HG03039 (cell line): Measurements from ENCODE around the gene APOH.

Experiments
- ATAC-seq: cut with Tn5 transposase; IDR thresholded peaks from one replicate; pipeline ENCODE4 v1.9.1; 2021; ENCODE audit warnings: mild to moderate bottlenecking, moderate library complexity; ENCODE audit not compliant: unreplicated experiment

The APOH gene

DNA sequence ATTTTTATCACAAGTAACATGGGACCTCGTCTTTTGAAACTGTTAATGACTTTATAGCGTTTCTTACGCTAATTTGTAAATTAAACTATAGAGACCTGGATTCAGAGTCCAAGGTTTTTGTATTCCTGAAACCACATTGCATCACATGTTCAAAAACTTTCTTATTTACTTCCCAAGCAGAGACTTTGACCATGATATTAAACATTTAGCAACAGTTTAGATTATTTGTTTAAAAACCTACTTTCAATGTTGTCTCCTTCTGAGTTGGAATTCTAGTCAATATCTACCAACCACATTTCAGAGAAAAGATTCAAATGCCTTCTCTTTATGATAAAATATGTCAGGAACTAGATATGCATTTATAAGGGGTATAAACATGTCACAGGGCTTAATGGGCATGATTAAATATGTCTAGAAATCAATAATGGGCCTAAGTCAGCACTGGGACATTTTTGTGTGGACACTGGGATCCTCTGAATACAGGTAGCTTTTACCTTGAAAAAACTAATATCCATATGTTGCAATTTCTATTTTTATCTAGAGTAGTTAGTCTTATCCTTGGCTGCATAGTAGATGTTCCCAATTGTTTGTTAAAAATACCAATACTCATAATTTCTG, 6.3 kb upstream of the APOH start:
- no peak for ATAC-seq

DNA sequence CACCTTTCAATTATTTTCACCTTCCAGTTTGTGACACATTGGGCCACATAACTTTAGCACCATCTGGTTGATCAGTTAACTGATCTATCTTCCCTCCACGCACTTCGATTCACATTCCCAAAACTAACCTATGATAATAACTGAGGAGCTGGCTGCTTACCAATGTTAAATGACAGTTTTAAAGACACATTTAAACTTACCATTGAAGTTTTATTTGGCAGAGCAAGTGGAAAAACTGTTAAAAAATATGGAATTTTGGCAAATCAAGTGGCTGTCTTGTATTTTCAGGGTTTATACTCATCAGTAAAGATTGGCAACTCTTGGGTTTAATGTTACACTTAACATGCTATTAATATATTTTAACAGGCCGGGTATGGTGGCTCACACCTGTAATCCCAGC, 5.4 kb upstream of the APOH start:
- no peak for ATAC-seq

DNA sequence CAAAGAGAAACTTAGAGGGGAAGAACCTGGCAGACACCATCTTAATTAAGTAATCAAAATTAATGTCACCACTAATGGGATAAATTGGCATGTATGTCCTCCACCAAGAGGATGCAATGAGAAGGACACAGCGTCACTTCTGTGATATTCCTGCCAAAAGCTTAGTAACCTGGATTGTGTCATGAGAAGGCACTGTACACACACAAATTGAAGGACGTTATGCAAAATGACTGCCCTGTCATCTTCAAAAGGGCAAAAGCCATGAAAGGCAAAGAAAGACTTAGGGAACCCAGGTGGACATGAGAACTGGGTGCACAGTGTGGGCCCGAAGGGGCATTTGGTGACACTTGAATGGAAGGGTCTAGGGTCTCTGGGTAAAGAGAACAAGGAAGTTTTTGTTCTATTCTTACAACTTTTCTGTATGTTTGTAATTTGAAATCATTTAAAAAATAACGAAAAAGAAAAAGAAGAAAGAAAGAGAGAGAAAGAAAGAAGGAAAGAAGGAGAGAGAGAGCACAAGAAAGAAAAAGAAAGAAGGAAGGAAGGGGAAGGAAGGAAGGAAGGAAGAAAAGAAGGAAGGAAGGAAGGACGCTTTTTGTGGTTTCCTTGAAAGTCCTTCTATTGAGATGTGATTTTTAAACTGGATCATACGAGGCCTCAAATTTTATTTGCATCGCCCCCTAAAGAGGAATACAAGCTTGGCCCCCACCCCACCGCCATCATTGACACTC, 4.0 kb upstream of the APOH start:
- no peak for ATAC-seq

DNA sequence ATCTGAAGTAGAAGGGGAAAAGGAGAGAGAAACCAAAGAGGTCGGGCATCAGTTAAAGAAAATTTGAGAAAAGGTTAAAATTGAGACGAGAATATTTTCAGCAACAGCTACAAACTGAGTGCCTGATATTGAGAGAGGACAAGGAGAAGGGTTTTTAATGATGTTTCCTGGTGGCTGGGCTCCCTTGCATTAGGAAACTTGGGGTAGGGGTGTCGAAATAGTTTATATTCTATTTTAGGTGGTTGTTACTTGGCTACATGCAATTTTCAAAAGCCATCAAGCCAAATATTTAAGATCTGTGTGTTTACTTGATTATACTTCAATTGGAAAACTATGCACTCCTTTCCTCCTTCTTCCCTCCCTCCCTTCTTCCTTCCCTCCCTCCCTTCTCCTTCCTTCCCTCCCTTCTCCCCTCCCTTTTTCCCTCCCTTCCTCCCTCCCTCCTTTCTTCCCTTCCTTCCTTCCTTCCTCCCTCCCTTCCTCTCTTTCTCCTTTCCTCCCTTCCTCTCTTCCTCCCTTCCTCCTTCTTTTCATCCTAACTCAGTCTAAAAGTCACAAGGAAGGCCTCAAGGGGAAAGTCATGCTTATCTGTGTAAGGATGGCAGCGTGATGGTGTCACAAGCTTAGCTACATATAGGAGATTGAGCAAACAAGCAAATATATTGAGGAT, 1.8 kb upstream of the APOH start:
- ATAC-seq, result no peak

DNA sequence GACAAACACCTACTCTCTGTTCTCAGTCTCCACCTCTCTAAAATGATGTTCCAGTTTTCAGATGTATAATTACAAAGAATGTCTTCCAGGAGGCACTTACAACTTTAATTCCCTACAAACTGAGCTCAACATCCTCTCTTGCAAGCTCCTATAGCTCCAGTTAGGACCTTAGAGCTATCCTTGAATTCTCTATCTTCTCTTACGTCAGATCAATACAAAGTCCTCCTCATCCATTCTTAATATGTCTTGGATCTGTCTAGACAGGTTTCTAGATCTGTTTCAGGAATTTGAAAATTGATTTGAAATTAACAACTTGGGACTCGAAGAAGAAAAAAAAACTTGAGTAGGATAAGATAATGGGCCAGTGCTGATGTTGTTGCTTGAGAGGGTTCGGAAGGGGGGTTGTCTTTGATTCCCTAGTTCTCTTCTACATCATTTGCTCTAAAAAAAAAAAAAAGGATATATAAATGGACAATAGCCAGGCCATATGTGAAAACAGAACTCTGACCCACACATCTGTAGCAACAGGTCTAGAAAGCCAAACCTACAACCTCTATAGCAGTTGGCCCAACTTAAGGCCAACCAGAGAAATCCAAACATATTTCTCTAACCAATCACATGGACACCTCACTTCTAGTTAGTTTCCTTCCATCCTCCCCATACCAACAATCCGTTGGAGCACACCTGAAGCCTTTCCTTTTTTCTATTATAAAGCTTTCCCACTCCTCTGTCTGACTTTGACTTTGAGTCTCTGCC, 746 bp upstream of the APOH start:
- no peak for ATAC-seq

DNA sequence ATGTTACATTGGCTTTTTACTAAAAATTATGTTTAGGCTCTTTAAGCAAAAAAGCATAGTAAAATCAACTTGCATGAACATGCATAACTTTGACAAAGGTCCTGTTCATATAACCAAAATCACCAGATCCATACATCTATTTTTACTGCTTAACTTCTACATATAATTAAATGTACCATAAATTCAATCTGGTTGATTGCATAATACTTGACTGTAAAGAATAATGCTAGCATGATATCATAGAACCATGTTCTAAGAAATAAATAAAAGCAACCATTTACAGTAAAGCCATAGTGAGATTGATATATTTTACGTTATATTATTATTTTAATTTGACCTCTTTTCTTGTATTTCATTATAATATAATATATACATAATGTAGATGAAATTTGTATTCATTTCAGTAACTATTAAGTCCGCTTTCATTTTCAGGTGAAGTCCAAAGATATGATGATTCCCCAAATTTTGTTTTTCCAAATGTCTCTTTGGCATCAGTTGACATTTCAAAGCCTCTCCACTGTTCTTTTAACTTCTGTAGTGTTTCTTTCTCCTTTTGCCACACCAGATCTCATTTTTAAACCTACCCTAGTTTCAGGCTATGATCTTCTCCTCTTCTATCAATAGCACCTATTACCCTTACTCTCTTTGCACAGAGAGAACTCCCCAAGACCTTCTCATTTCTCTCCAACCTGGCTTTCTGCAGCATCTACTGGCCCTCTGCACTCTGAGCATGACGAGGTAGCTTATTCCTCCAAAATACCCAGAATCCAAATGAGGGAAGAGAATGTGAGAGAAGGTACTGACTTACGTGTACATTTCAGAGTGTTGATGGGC, 1.8 kb downstream of the APOH start:
- ATAC-seq, result no peak

DNA sequence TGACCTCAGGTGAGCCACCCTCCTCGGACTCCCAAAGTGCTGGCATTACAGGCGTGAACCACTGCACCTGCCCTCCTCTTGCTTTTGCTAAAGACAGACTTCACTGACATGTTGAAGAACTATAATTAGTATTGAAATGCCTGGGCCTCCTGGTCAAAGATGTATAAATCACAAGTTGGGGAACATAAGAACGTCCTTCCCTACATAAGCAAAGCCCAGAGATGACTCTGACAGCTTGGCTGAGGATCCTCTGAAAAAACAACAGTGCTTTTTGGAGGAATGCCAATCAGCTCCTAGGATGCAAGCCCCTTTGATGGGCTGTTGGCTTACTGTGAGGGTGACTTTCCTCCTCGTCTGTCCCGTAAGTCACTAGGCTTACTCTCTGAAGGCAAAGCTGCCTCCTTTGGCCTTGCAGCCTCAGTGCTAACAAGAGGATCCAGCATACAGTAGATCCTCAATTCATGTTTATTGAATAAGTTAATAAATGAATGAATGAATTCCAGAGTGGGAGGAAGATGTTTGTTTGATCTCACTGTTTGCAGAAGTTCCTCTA, 6.3 kb downstream of the APOH start:
- no peak for ATAC-seq

DNA sequence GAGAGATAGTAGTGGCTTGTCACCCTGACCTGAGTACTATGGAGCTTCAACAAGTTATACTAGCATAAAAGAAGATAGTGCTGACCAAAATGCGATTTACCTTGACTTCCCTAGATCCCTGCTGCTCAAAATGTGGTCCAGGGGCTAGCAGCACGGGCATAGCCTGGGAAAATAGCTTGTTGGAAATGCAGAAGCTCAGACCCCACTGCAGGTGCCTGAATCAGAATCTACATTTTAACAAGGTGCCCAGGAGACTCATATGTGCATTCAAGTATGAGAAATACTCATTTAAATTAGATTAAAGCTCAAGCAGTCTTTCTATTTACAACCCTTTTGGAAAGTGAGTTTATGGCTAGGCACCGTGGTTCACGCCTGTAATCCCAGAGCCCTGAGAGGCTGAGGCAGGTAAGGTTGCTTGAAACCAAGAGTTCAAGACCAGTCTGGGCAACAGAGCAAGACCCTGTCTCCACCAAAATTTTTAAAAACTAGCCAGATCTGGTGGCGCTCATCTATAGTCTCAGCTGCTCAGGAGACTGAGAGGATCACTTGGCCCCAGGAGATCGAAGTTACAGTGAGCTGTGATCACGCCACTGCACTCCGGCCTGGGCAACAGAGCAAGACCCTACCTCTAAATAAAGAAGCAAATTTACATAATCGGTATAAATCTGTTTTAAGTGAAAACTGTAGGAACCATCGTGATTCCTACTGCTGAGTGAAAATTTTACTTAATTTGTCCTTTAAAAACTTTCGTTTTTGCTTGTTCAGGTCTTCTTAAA, 7.3 kb downstream of the APOH start:
- no peak for ATAC-seq

DNA sequence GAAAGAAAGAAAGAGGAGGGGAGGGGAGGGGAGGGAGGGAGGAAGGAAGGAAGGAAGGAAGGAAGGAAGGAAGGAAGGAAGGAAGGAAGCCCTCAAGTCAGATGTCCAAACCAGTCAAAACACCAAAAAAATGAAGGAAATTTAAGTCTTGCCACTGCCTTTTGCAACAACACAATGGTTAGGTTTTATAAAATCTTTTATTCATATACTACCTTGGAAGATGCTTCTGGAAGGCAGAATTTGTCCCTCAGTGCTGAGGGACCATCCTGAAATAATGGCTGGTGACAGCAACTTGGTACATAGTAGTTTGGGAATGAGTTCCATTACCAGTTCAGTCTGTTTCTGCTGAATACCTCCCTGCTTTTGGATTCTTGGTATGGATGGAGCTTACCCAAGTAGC, 7.9 kb downstream of the APOH start:
- no peak for ATAC-seq

DNA sequence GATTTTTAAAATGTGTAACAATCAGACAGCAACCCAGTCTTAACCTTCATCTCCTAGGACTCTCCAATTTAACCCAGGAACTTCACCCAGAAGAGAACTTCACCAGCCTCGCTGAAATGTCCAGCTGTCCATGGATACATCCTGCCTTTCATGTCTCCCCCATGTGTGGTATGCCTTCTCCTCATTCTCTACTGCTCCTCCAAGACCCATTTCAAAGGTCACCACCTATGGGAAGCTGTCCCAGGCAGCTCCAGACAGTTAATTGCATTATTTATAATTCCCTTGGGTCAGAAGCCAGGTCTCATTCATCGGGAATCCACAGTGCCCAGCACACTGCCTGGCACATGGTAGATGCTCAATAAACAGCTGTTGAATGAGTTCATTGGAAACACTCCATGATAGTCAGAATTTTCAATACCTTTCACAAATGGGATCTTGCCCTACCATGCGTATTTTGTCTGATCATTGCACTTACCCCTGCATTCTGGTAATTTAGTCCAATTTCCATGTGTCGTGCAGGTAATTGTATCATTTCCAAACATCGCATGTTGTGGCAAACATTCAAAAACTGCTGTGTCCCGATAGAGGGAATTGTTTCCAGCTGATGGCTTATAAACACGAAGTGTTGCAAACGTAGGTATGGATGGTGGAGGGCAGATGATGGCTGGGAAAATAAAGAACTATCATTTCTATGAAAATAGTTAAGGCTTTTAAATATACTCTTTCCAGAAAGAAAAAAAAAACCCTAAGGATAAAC, 9.0 kb downstream of the APOH start:
- ATAC-seq, result no peak

DNA sequence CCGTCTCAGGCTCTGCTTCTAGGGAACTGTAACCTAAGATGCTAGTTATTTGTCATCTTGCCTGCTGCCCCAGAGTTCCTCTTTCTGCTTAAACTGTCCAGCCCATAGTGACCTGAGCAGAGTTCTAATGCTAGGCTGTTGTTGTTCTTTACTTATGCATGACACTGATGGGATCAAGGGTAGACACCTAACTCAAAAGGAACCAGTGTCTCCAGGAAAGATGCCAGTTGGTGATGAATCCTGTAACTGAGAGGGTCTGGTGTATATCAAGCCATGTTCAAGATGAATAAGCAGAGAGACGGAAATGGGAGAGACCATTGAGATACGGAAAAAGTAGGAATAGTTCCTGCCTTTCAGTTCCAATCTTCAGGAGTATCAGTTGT, 13.7 kb downstream of the APOH start:
- ATAC-seq, result no peak

DNA sequence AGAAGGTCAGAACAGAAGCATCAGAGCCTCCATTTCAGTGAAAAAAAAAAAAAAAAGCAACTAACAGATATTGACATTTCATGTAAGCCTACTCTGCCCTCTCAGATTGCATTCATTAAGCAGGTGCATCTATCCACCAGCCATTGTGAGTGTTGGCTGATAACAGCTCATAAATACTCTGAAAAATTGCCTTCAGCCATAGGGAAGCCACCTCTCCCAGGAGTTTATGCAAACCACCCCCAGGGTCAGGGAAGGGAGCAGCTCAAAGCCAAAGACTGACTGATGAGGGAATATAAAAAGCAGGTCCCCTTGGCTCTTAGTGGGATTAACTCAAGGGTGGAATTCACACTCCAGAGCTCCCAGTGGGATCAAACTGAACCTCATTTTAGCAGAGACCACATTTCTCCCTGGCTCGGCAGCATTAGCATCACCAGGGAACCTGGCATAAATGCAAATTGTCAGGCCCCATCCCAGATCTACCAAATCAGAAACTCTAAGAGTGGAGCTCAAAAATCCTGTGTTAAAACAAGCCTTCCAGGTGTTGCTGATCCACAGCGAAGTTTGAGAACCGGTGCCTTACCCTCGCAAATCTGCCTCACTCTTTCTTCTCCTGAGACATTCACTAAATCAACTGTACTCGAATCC, 14.2 kb downstream of the APOH start:
- ATAC-seq, result no peak

DNA sequence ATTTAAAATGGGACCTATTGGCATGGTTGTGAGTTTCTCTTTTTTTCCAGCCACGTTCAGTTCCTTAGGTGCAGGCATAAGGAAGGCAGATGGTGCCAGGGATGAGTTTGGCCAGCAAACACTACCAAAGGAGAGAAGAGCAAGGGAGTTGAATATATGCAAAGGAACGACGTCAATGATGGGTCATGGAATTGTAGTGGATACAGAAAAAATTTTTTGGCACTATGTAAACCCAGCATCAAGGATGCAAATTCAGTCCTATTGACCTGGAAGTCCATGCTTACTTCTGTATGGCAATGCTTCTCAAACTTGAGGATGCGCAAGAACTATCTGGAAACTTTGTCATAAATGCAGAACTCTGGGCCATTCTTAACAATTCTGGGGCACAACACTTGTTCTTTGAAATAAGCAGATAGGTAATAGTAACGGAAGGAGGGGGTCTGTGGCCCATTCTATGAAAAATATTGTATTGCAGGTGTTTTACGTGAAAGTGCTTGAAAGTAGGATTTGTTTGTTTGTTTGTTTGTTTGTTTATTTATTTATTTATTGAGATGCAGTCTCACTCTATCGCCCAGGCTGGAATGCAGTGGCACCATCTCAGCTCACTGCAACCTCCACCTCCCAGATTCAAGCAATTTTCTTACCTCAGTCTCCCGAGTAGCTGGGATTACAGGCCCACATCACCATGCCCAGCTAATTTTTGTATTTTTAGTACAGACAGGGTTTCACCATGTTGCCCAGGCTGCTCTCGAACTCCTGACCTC, 18.0 kb downstream of the APOH start:
- no peak for ATAC-seq

DNA sequence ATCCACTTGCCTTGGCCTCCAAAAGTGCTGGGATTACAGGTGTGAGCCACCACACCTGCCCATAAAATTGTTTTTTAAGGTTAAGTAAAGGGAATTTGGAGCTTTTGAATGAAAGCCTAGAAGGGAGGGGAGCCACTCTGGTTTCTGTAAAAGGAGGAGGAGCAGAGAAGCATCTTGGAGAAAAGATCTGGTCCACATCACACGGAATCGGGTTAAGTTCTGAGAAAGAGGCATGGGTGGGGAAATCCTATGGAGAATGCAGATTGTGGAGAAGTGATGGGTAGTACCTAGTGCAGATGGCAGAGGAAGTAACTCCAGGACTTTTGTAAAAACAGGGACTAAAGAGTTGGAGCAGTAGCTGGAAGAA, 19.0 kb downstream of the APOH start:
- ATAC-seq, result no peak

DNA sequence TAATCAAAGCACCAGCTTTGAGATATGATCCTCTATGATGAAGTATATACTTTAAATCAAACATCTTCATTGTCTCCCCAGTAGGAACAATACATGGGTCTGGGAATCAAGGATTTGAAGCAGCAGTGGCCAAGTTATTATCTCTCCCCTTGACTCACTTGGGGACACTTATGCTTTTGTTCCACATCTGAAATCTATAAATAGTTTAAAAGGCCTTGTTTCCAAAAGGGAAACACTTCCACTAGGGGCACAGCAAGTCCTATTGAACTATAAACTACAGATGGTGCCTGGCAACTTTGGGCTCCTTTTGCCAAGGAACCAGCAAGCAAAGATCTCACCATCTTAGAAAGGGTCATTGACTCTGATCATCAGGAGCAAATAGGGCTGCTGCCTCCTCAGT, 21.3 kb downstream of the APOH start:
- ATAC-seq, result no peak

DNA sequence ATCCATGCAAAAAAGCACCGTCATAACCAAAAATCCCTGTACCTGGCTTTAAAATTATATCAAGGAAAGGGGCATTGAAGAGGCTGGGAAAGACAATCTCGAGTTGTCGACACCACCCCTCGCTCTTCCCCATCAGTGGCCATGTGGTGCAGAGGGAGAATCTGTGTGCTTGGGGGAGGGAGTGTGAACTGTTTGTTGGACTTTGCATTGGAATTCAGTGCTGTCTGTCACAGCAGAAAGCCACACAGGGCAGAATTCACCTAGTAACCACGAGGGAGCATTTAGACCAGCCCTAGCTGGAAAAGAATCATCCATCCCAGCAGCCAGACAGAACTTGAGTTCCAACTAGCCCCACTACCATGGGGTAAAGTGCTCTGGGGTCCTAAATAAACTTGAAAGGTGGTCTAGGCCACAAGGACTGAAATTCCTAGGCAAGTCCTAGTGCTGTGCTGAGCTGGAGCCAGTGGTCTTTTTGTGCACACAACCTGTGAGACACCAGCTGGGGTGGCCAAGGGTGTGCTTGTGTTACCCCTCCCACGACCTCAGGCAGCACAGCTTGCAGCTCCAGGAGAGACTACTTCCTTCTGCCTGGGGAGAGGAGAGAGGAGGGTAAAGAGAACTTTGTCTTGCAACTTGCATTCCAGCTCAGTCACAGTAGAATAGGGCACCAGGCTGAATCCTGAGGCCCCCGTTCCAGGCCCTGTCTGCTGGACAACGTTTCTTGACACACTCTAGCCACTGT, 25.8 kb downstream of the APOH start:
- no peak for ATAC-seq

DNA sequence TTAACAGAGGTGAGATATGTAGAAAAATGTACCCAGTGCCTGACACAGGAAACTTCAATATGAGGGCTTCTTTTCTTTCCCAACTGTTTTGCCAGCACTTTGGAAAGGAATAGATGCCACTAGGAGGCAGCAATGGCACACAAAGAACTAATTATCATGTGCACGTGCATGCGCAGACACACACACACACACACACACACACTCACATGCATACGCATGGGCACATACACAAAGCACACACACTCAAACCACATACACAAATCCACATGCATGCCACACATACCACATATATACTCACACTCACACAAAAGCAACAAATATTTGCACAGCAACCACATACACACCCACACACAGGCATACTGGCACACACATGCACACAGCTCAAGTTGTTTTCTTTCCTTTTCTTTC, 28.5 kb downstream of the APOH start:
- ATAC-seq, result no peak
